Natural killer cell (primary cell): ENCODE results near the gene TCEANC. TPM values are rescaled to one million over a fixed set of nuclear protein-coding genes. Genes with fewer than 3 reads are reported as not detected.
A peak's percentile ranks its signal among the peaks of the same experiment; 100 is the strongest.

Experiments used
- ATAC-seq, 3 donors: fragments of 150-1000 bp in 2 of 3; fragments of 200-7000 bp in 1 of 3; cut with Tn5 transposase; 1 replicate in 1 of 3; 2 replicates in 2 of 3; pipeline ENCODE4 v1.10.0; 2021; ENCODE audit warnings: mild to moderate bottlenecking in 2 of 3, moderate library complexity in 2 of 3
- DNase-seq, 2 donors: peaks; one replicate each; pipeline versions ENCODE4 v3.0.0 to v3.0.0-alpha.2; 2013 to 2021; ENCODE audit warnings: mixed read lengths in 1 of 2
- H3K27ac ChIP-seq: one replicate; pipeline ENCODE4 v1.5.1; 2013; ENCODE audit warnings: mild to moderate bottlenecking, low read length
- H3K27me3 ChIP-seq: one replicate; pipeline ENCODE4 v1.6.1; 2013; ENCODE audit warnings: low read length; ENCODE audit not compliant: control insufficient read depth, insufficient read depth
- H3K36me3 ChIP-seq: one replicate; pipeline ENCODE4 v1.6.1; 2013; ENCODE audit warnings: low read length; ENCODE audit not compliant: control insufficient read depth, insufficient read depth
- H3K4me1 ChIP-seq: one replicate; pipeline ENCODE4 v1.6.1; 2013; ENCODE audit warnings: low read length; ENCODE audit not compliant: control insufficient read depth, insufficient read depth
- H3K4me3 ChIP-seq: one replicate; pipeline ENCODE4 v1.5.1; 2013; ENCODE audit warnings: low read length
- H3K9me3 ChIP-seq: one replicate; pipeline ENCODE4 v1.6.1; 2013; ENCODE audit warnings: low read length; ENCODE audit not compliant: control insufficient read depth, insufficient read depth
- H3K27ac Mint-ChIP-seq, 2 donors: one replicate each; pipeline ENCODE4 v1.8.0; 2022; ENCODE audit warnings: mild to moderate bottlenecking in 2 of 2, mixed read lengths in 2 of 2, moderate library complexity in 1 of 2
- H3K27me3 Mint-ChIP-seq, 2 donors: one replicate each; pipeline ENCODE4 v1.8.0; 2022; ENCODE audit warnings: low read depth in 2 of 2, mixed read lengths in 2 of 2
- H3K36me3 Mint-ChIP-seq: one replicate; pipeline ENCODE4 v1.8.0; 2022; ENCODE audit warnings: mixed read lengths
- H3K4me1 Mint-ChIP-seq, 2 donors: one replicate each; pipeline ENCODE4 v1.8.0; 2022; ENCODE audit warnings: mixed read lengths in 2 of 2
- H3K4me3 Mint-ChIP-seq: one replicate; pipeline ENCODE4 v1.8.0; 2022; ENCODE audit warnings: mild to moderate bottlenecking, moderate library complexity, mixed read lengths
- H3K9me3 Mint-ChIP-seq, 2 donors: one replicate each; pipeline ENCODE4 v1.8.0; 2022; ENCODE audit warnings: mixed read lengths in 2 of 2
- CTCF ChIP-seq: fragments of 200-600 bp; IDR thresholded peaks from one replicate; pipeline ENCODE4 v1.8.0; 2022; ENCODE audit warnings: antibody characterized with exemption
- WGBS: methylation state at CpG from one replicate; pipeline ENCODE4 v1.1.7; 2013; ENCODE audit warnings: missing lambda C conversion rate; ENCODE audit not compliant: insufficient coverage; 5-methylcytosine and 5-hydroxymethylcytosine counted together
- intact Hi-C: fragments of 100-400 bp; cut with micrococcal nuclease; formaldehyde crosslinking; loops from one replicate; pipeline ENCODE4 v1.14.2; 2022
- total RNA-seq, 4 donors: library from RNA; stranded (reverse); fragments of 120-200 nt in 1 of 4; gene quantifications; one replicate each; pipeline versions ENCODE4 v1.2.3 to v1.2.4, GENCODE V29; 2013 to 2022

Gene TCEANC
- total RNA-seq, 3 donors from 2014 or later (not counting 1 experiment from before 2014, with no cell fraction given) = 11.2 to 17.8 (median 13.4) TPM

- no peak overlapping the region for H3K27ac Mint-ChIP-seq
- WGBS = 97% methylated on average over 3 of the region's 4 CpGs
- no peaks in the 10 kb centered on the region for H3K9me3 Mint-ChIP-seq
- intact Hi-C loops = no loop called here
- H3K4me3 Mint-ChIP-seq = no peak overlapping the region
- H3K36me3 Mint-ChIP-seq = no peaks in the 10 kb centered on the region
- TF ChIP-seq CTCF = no peak
- H3K4me1 ChIP-seq = peaks cover 4% of the 10 kb centered on the region
- H3K4me3 ChIP-seq = no peak overlapping the region
- no peaks in the 10 kb centered on the region for H3K27me3 Mint-ChIP-seq
- H3K36me3 ChIP-seq = no peaks in the 10 kb centered on the region
- no peak overlapping the region for H3K27ac ChIP-seq
- no peaks in the 10 kb centered on the region for H3K27me3 ChIP-seq
- ATAC-seq (no peak), DNase-seq (no peak)
- peaks cover 8 to 11% of the 10 kb centered on the region in 2 donors for H3K4me1 Mint-ChIP-seq
- H3K9me3 ChIP-seq = no peaks in the 10 kb centered on the region
Measured at GRCh38 chrX:13684361-13684760, 31.4 kb downstream of the TCEANC start.

GRCh38 chrX:13685126-13685763 lies 32.3 kb downstream of the TCEANC start:
- Mint-ChIP-seq H3K4me1 (peaks cover 9 to 12% of the 10 kb centered on the region in 2 donors), H3K36me3 (no peaks in the 10 kb centered on the region), H3K27ac (no peak overlapping the region), H3K9me3 (no peaks in the 10 kb centered on the region), H3K27me3 (no peaks in the 10 kb centered on the region), H3K4me3 (no peak overlapping the region)
- no peak for TF ChIP-seq CTCF
- intact Hi-C loops = no loop called here
- no peaks in the 10 kb centered on the region for H3K36me3 ChIP-seq
- no peaks in the 10 kb centered on the region for H3K9me3 ChIP-seq
- DNase-seq (no peak), ATAC-seq (no peak)
- WGBS = 88% methylated on average over 1 of the region's 3 CpGs
- H3K27me3 ChIP-seq = no peaks in the 10 kb centered on the region
- H3K27ac ChIP-seq = no peak overlapping the region
- no peak overlapping the region for H3K4me3 ChIP-seq
- peaks cover 4% of the 10 kb centered on the region for H3K4me1 ChIP-seq

GRCh38 chrX:13687203-13687602 lies 34.3 kb downstream of the TCEANC start:
- Mint-ChIP-seq H3K36me3 (no peaks in the 10 kb centered on the region), H3K27me3 (no peaks in the 10 kb centered on the region), H3K4me1 (peaks cover 24 to 30% of the 10 kb centered on the region in 2 donors), H3K27ac (peak overlapping the region; percentile 24 to 86), H3K4me3 (no peak overlapping the region), H3K9me3 (no peaks in the 10 kb centered on the region)
- Histone ChIP-seq H3K4me1 (peaks cover 20% of the 10 kb centered on the region), H3K36me3 (no peaks in the 10 kb centered on the region), H3K4me3 (no peak overlapping the region), H3K27ac (no peak overlapping the region), H3K27me3 (no peaks in the 10 kb centered on the region), H3K9me3 (no peaks in the 10 kb centered on the region)
- intact Hi-C loops = no loop called here
- 80% methylated on average over 1 of the region's 1 CpG for WGBS
- TF ChIP-seq CTCF = no peak
- DNase-seq (no peak), ATAC-seq (no peak)
